BJ (cell line): Measurements from ENCODE around the gene DHX34. TPM values are rescaled to one million over a fixed set of nuclear protein-coding genes. Genes with fewer than 3 reads are reported as not detected.

Experiments used
- CTCF ChIA-PET: fragments of 350-600 bp; formaldehyde crosslinking; extraction: SDS; loops from one replicate; lab custom pipeline; 2021; ENCODE audit warnings: antibody characterized with exemption, inconsistent platforms; lab: Yijun Ruan, JAX
- POLR2A ChIA-PET: fragments of 300-600 bp; sonication (Branson Sonifier 250); formaldehyde crosslinking; extraction: SDS; loops from one replicate; lab custom pipeline; 2021; ENCODE audit warnings: antibody characterized with exemption; lab: Charles Lee
- DNase-seq: peaks from one replicate; pipeline ENCODE4 v3.0.0-alpha.2; 2011; ENCODE audit warnings: low read depth
- H3K27me3 ChIP-seq: 2 replicates; pipeline ENCODE4 v1.6.0; 2011; ENCODE audit warnings: low read length; ENCODE audit not compliant: control insufficient read depth, insufficient read depth
- H3K36me3 ChIP-seq: 2 replicates; pipeline ENCODE4 v1.5.1; 2011; ENCODE audit warnings: low read length; ENCODE audit not compliant: control insufficient read depth, insufficient read depth
- H3K4me3 ChIP-seq: 2 replicates; pipeline ENCODE4 v1.5.1; 2011; ENCODE audit warnings: low read depth, mild to moderate bottlenecking, control low read depth, low read length
- polyA plus RNA-seq: library from polyadenylated mRNA; depleted of rRNA; stranded (reverse); fragments of >200 nt; gene quantifications from 2 replicates; pipeline ENCODE4 v1.2.3, GENCODE V29; 2011
- TF ChIP-seq, protein P1 (sequence below): IDR thresholded peaks from 2 replicates; pipeline ENCODE4 v1.5.1; 2011; ENCODE audit warnings: low read depth, mild to moderate bottlenecking, control low read depth, inconsistent platforms, low read length, moderate library complexity; ENCODE audit not compliant: insufficient read depth

DHX34 gene
- polyA plus RNA-seq, 1 experiment = 6.4 TPM

DNA sequence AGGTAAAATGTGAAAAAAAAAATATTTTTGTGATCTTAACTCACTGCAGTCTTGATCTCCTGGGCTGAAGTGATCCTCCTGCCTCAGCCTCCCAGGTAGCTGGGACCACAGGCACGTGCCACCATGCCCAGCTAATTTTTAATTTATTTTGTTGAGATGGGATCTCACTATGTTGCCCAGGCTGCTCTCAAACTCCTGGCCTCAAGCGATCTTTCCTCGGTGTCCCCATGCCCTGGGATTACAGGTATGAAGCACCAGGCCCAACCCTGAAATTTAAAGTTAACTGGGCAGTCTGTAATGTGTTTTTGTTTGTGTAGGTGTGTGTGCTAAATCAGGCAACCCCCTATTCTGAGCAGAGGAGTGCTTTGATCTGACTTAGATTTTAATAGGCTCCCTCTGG, 42.8 kb upstream of the DHX34 start:
- no peak for DNase-seq
- TF ChIP-seq, protein P1, sequence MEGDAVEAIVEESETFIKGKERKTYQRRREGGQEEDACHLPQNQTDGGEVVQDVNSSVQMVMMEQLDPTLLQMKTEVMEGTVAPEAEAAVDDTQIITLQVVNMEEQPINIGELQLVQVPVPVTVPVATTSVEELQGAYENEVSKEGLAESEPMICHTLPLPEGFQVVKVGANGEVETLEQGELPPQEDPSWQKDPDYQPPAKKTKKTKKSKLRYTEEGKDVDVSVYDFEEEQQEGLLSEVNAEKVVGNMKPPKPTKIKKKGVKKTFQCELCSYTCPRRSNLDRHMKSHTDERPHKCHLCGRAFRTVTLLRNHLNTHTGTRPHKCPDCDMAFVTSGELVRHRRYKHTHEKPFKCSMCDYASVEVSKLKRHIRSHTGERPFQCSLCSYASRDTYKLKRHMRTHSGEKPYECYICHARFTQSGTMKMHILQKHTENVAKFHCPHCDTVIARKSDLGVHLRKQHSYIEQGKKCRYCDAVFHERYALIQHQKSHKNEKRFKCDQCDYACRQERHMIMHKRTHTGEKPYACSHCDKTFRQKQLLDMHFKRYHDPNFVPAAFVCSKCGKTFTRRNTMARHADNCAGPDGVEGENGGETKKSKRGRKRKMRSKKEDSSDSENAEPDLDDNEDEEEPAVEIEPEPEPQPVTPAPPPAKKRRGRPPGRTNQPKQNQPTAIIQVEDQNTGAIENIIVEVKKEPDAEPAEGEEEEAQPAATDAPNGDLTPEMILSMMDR = no peak
- no peak overlapping the region for H3K4me3 ChIP-seq
- no peaks in the 10 kb centered on the region for H3K27me3 ChIP-seq
- ChIA-PET CTCF (interaction anchor here (1.0 to 1.9 kb wide), 8 partner anchors 9 to 85 kb away, joined by 3 to 6 read pairs (median 4); no protein-coding TSS in a partner anchor), POLR2A (no interaction called here)
- H3K36me3 ChIP-seq = no peaks in the 10 kb centered on the region

DNA sequence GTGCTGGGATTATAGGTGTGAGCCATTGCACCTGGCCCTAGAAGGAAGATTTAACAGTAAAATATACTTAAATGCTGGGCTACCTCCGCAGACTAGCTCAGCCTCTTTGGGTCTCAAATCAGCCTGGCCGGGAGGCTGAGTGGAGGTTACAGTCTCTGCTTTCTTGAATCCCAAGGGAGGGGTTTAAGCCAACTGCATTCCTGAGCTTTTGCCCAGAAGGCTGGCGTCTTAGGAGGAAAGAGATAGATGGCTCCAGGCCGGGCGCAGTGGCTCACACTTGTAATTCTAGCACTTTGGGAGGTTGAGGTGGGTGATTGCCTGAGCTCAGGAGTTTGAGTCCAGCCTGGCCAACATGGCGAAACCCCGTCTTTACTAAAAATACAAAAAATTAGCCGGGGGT, 40.1 kb upstream of the DHX34 start:
- TF ChIP-seq, protein P1 = no peak
- CTCF ChIA-PET = interaction anchor here (0.9 to 1.2 kb wide), 2 partner anchors 9 to 14 kb away, joined by 3 read pairs; no protein-coding TSS in a partner anchor
- Histone ChIP-seq H3K36me3 (no peaks in the 10 kb centered on the region), H3K27me3 (no peaks in the 10 kb centered on the region; the same call in 1 of the 2 replicates), H3K4me3 (no peak overlapping the region)
- DNase-seq = no peak
- POLR2A ChIA-PET = no interaction called here

DNA sequence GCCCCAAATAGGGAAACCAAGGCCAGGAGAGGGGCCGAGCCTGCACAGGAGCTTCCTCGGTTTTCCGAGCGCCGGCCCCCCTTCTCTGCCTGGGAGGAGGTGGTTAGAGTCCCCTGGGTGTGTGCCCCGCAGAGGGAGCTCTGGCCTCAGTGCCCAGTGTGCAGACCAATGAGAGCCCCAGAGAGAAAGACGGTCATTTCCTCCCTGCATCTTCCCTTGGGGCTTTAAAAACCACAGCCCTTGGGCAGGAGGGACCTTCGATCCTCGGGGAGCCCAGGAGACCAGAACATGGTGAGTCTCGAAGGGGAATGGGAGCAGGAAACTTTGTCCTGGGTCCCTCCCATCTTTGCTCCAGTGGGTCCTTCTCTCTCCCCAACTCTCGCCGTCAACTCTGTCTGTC, 39.5 kb upstream of the DHX34 start, which contains the start of gene C5AR1:
Gene C5AR1 (plus strand): TSS at position 254 of the 400 bp plus-strand sequence. CDS start 35 bp downstream, at position 289.
- no peak within 1 kb of the TSS for H3K4me3 ChIP-seq
- H3K27me3 ChIP-seq = no peaks in the 10 kb centered on the region; the same call in 1 of the 2 replicates
- ChIA-PET POLR2A (no interaction called here), CTCF (interaction anchor here (0.9 kb wide), 1 partner anchor 9 kb away, joined by 3 read pairs; no protein-coding TSS in a partner anchor)
- no peak for DNase-seq
- TF ChIP-seq, protein P1 = no peak
- H3K36me3 ChIP-seq = no peaks in the 10 kb centered on the region

DNA sequence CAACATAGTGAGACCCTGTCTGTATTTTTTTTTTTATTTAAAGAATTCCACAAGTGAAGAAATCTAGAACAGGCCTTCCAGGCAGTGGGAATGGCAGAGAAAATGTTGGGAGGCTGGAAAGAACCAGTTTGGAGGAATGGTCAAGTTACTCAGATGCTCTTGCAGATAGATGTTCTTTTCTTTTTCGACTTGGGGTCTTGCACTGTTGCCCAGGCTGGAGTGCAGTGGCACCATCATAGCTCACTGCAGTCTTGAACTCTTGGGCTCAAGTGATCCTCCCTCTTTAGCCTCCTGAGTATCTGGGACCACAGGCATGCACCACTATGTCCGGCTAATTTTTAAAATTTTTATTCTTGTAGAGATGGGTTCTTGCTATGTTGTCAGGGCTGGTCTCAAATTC, 38.8 kb upstream of the DHX34 start:
- no peaks in the 10 kb centered on the region; the same call in 1 of the 2 replicates for H3K27me3 ChIP-seq
- TF ChIP-seq, protein P1 = no peak
- POLR2A ChIA-PET = no interaction called here
- CTCF ChIA-PET = interaction anchor here (0.8 kb wide), 1 partner anchor 14 kb away, joined by 3 read pairs; no protein-coding TSS in a partner anchor
- H3K36me3 ChIP-seq = no peaks in the 10 kb centered on the region
- no peak for DNase-seq
- no peak overlapping the region for H3K4me3 ChIP-seq

DNA sequence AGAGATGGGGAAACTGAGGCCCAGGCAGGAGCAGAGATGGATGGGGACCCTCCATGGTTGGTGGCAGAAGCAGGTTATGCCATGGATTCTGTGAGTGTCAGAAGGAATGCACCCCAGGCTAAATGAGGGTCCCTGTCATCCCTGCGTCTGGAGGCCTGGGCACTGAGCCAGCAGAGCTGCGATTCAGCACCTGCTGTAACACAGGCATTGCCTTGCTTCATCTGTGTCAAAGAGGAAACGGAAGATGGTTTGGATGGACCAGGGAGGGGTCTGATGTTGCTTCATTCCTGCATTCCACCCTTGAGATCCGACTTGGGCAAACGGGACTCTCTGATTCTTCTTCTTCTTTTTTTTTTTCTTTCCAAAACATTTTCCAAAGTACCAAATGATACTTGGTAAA, 38.3 kb upstream of the DHX34 start:
- DNase-seq = no peak
- TF ChIP-seq, protein P1 = no peak
- Histone ChIP-seq H3K4me3 (no peak overlapping the region), H3K27me3 (no peaks in the 10 kb centered on the region; the same call in 1 of the 2 replicates), H3K36me3 (no peaks in the 10 kb centered on the region)
- ChIA-PET CTCF (interaction anchor here (0.8 kb wide), 1 partner anchor 14 kb away, joined by 3 read pairs; no protein-coding TSS in a partner anchor), POLR2A (no interaction called here)
